Cerebellar nuclear complex (tissue), 1 donor: ENCODE results near the gene RPH3AL.

Experiments
- DNase-seq, 2 experiments: peaks; one replicate each; lab custom pipeline; 2025; lab: John Stamatoyannopoulos, UW

Gene RPH3AL

GRCh38 chr17:301681-302299 lies 50.8 kb downstream of the RPH3AL start:
- no peak for DNase-seq

- DNase-seq = no peak
Observed at GRCh38 chr17:300881-301280, 51.7 kb downstream of the RPH3AL start.

- DNase-seq = no peak
Observed at GRCh38 chr17:299546-299945, 53.1 kb downstream of the RPH3AL start.

GRCh38 chr17:298791-299450 lies 53.7 kb downstream of the RPH3AL start:
- no peak for DNase-seq

GRCh38 chr17:297758-298157 lies 54.8 kb downstream of the RPH3AL start:
- no peak for DNase-seq

GRCh38 chr17:296906-297690 lies 55.5 kb downstream of the RPH3AL start:
- DNase-seq = no peak

GRCh38 chr17:296379-296778 lies 56.2 kb downstream of the RPH3AL start:
- DNase-seq = no peak

GRCh38 chr17:292531-293382 lies 59.9 kb downstream of the RPH3AL start:
- no peak for DNase-seq

GRCh38 chr17:292016-292415 lies 60.6 kb downstream of the RPH3AL start:
- no peak for DNase-seq

- DNase-seq = no peak
Observed at GRCh38 chr17:291587-291986, 61.0 kb downstream of the RPH3AL start.

GRCh38 chr17:290626-291025 lies 62.0 kb downstream of the RPH3AL start:
- no peak for DNase-seq

GRCh38 chr17:290121-290521 lies 62.5 kb downstream of the RPH3AL start:
- no peak for DNase-seq

- no peak for DNase-seq
Observed at GRCh38 chr17:289409-289808, 63.2 kb downstream of the RPH3AL start.

- DNase-seq = no peak
Observed at GRCh38 chr17:288802-289356, 63.7 kb downstream of the RPH3AL start.

GRCh38 chr17:286571-286970 lies 66.0 kb downstream of the RPH3AL start:
- DNase-seq = no peak

GRCh38 chr17:285751-286422 lies 66.7 kb downstream of the RPH3AL start:
- no peak for DNase-seq

- no peak for DNase-seq
Observed at GRCh38 chr17:284676-285355, 67.8 kb downstream of the RPH3AL start.

GRCh38 chr17:283911-284675 lies 68.5 kb downstream of the RPH3AL start:
- DNase-seq = no peak

GRCh38 chr17:282912-283882 lies 69.4 kb downstream of the RPH3AL start:
- DNase-seq = no peak
